HepG2 (cell line): ENCODE data around the gene CDH23. TPM values are rescaled to one million over a fixed set of nuclear protein-coding genes. Genes with fewer than 3 reads are reported as not detected.
A peak's percentile ranks its signal among the peaks of the same experiment; 100 is the strongest.

Experiments used
- AGO1 ChIP-seq: fragments of 200-400 bp; formaldehyde crosslinking; IDR thresholded peaks from 2 replicates; pipeline ENCODE4 v1.6.1; 2017; ENCODE audit warnings: mild to moderate bottlenecking, low read depth, low read length, moderate library complexity; ENCODE audit not compliant: poor library complexity, severe bottlenecking
- CBX5 ChIP-seq: sonication (generic); formaldehyde crosslinking; IDR thresholded peaks from 2 replicates; pipeline ENCODE4 v1.4.0; 2020; ENCODE audit warnings: missing genetic modification reagents, borderline replicate concordance
- CHD4 ChIP-seq: fragments of 200-600 bp; sonication (generic); IDR thresholded peaks from 2 replicates; pipeline ENCODE4 v1.7.0; 2017; ENCODE audit warnings: mild to moderate bottlenecking, low read length, borderline replicate concordance
- EP300 ChIP-seq, 3 experiments: sonication (generic) in 1 of 3; formaldehyde crosslinking in 1 of 3; IDR thresholded peaks; 2 replicates each; pipeline versions ENCODE4 v1.5.1 to v1.6.1; 2011 to 2020; ENCODE audit warnings: low read depth in 2 of 3, low read length in 2 of 3, borderline replicate concordance in 1 of 3, improper control_type of control experiment in 1 of 3, mild to moderate bottlenecking in 1 of 3, missing genetic modification reagents in 1 of 3, moderate library complexity in 1 of 3
- GLMP ChIP-seq: sonication (generic); formaldehyde crosslinking; IDR thresholded peaks from 2 replicates; pipeline ENCODE4 v1.9.0; 2021; ENCODE audit warnings: missing genetic modification reagents, mild to moderate bottlenecking, borderline replicate concordance
- HOXA7 ChIP-seq: sonication (generic); formaldehyde crosslinking; IDR thresholded peaks from 2 replicates; pipeline ENCODE4 v1.8.1; 2022; ENCODE audit warnings: mild to moderate bottlenecking, missing genetic modification reagents, moderate library complexity
- HOXD1 ChIP-seq: sonication (generic); formaldehyde crosslinking; IDR thresholded peaks from 2 replicates; pipeline ENCODE4 v1.5.0; 2020; ENCODE audit warnings: missing genetic modification reagents
- KLF16 ChIP-seq, 2 experiments: sonication (generic) in 1 of 2; formaldehyde crosslinking in 1 of 2; IDR thresholded peaks; 2 replicates each; pipeline versions ENCODE4 v1.6.1 to v1.8.0; 2016 to 2023; ENCODE audit warnings: missing genetic modification reagents in 2 of 2, missing compliant biosample characterization in 1 of 2
- LBX2 ChIP-seq: sonication (generic); formaldehyde crosslinking; IDR thresholded peaks from 2 replicates; pipeline ENCODE4 v1.5.0; 2020; ENCODE audit warnings: missing genetic modification reagents, mild to moderate bottlenecking, borderline replicate concordance
- LCORL ChIP-seq, 2 experiments: fragments of 450-650 bp in 1 of 2; sonication (generic) in 1 of 2; formaldehyde crosslinking in 1 of 2; IDR thresholded peaks; 2 replicates each; pipeline versions ENCODE4 v1.5.0 to v1.6.1; 2017 to 2020; ENCODE audit warnings: antibody characterized with exemption in 1 of 2, missing genetic modification reagents in 1 of 2
- NFATC3 ChIP-seq: sonication (generic); formaldehyde crosslinking; IDR thresholded peaks from 2 replicates; pipeline ENCODE4 v1.5.1; 2020; ENCODE audit warnings: mild to moderate bottlenecking, missing genetic modification reagents
- NFIC ChIP-seq: IDR thresholded peaks from 2 replicates; pipeline ENCODE4 v1.6.1; 2012; ENCODE audit warnings: mild to moderate bottlenecking, low read length, inconsistent platforms
- PAWR ChIP-seq: sonication (generic); formaldehyde crosslinking; IDR thresholded peaks from 2 replicates; pipeline ENCODE4 v1.4.0; 2020; ENCODE audit warnings: missing genetic modification reagents, mild to moderate bottlenecking, borderline replicate concordance
- PLRG1 ChIP-seq: fragments of 450-650 bp; conservative IDR thresholded peaks from 2 replicates; pipeline ENCODE4 v1.6.1; 2016
- PLSCR1 ChIP-seq: sonication (generic); formaldehyde crosslinking; IDR thresholded peaks from 2 replicates; pipeline ENCODE4 v1.5.0; 2020; ENCODE audit warnings: missing genetic modification reagents, mild to moderate bottlenecking, borderline replicate concordance
- RBM39 ChIP-seq: fragments of 200-400 bp; formaldehyde crosslinking; IDR thresholded peaks from one replicate; pipeline ENCODE4 v1.6.1; 2018; ENCODE audit warnings: antibody characterized with exemption, mild to moderate bottlenecking, low read depth, low read length; ENCODE audit not compliant: poor library complexity, severe bottlenecking
- SOX6 ChIP-seq, 2 experiments: fragments of 450-650 bp in 1 of 2; sonication (generic) in 1 of 2; formaldehyde crosslinking in 1 of 2; IDR thresholded peaks; 2 replicates each; pipeline versions ENCODE4 v1.4.0 to v1.6.1; 2017 to 2020; ENCODE audit warnings: antibody characterized with exemption in 1 of 2, mild to moderate bottlenecking in 1 of 2, missing genetic modification reagents in 1 of 2
- SRSF9 ChIP-seq: fragments of 200-400 bp; formaldehyde crosslinking; IDR thresholded peaks from 2 replicates; pipeline ENCODE4 v1.6.1; 2018; ENCODE audit warnings: borderline replicate concordance, mild to moderate bottlenecking, low read depth, low read length; ENCODE audit not compliant: insufficient read depth, poor library complexity, severe bottlenecking
- YEATS2 ChIP-seq: sonication (generic); formaldehyde crosslinking; IDR thresholded peaks from 2 replicates; pipeline ENCODE4 v1.4.0; 2020; ENCODE audit warnings: missing genetic modification reagents, borderline replicate concordance
- ZBTB1 ChIP-seq: sonication (generic); formaldehyde crosslinking; IDR thresholded peaks from 2 replicates; pipeline ENCODE4 v1.4.0; 2020; ENCODE audit warnings: missing genetic modification reagents, borderline replicate concordance
- ZBTB39 ChIP-seq: sonication (generic); formaldehyde crosslinking; IDR thresholded peaks from 2 replicates; pipeline ENCODE4 v1.5.0; 2020; ENCODE audit warnings: missing genetic modification reagents
- ZNF232 ChIP-seq: sonication (generic); formaldehyde crosslinking; IDR thresholded peaks from 2 replicates; pipeline ENCODE4 v1.4.0; 2020; ENCODE audit warnings: missing genetic modification reagents, borderline replicate concordance
- ZNF572 ChIP-seq: sonication (generic); formaldehyde crosslinking; IDR thresholded peaks from 2 replicates; pipeline ENCODE4 v1.5.1; 2020; ENCODE audit warnings: mild to moderate bottlenecking, missing genetic modification reagents
- polyA plus RNA-seq, 8 experiments: library from polyadenylated mRNA; depleted of rRNA in 3 of 8; stranded (reverse) in 7 of 8; unstranded in 1 of 8; fragments of >200 nt; fragmentation: Illumina TruSeq in 4 of 8; extraction: Trizol in 4 of 8; gene quantifications; 2 replicates each; pipeline versions ENCODE4 v1.2.1 to v1.2.3, GENCODE V29; 2011 to 2016; ENCODE audit warnings: low read depth in 4 of 8, missing spikeins in 1 of 8, mixed read lengths in 1 of 8; ENCODE audit not compliant: insufficient read depth in 1 of 8
- total RNA-seq, 5 experiments: library from RNA; depleted of rRNA; stranded (reverse); fragments of >200 nt; fragmentation: Illumina TruSeq; extraction: Trizol; gene quantifications; 2 replicates each; pipeline ENCODE4 v1.2.3, GENCODE V29; 2016; ENCODE audit warnings: low read depth in 1 of 5

CDH23 gene
- total and polyA plus RNA-seq, 2 of the 13 experiments (the other 11 are each of a cell fraction or from before 2014, with no cell fraction given), result 0.13 TPM; not detected in 1

- TF ChIP-seq ZBTB39 (CRISPR knock-in tag), result no peak
- TF ChIP-seq GLMP (CRISPR knock-in tag), result no peak
- TF ChIP-seq SRSF9, result no peak
- no peak for TF ChIP-seq AGO1
- no peak for TF ChIP-seq ZNF572 (CRISPR knock-in tag)
- no peak for TF ChIP-seq NFATC3
- no peak for TF ChIP-seq PLSCR1 (CRISPR knock-in tag)
- 0 out of 2 replicates have a peak, but pooled peaks have one; percentile 34 for TF ChIP-seq PAWR (CRISPR knock-in tag)
- no peak for TF ChIP-seq HOXD1 (CRISPR knock-in tag)
- no peak for TF ChIP-seq CHD4
- TF ChIP-seq ZNF232 (CRISPR knock-in tag), result no peak
- TF ChIP-seq SOX6 (IDR thresholded peaks at IDR 0.05), result no peak
- no peak; the same call in none of the 2 replicates for TF ChIP-seq SOX6 (CRISPR knock-in tag; IDR thresholded peaks at IDR 0.05)
- TF ChIP-seq YEATS2, result no peak
- no peak for TF ChIP-seq HOXA7
- TF ChIP-seq PLRG1, result no peak
- no peak for TF ChIP-seq NFIC
- no peak for TF ChIP-seq KLF16 (CRISPR knock-in tag; IDR thresholded peaks at IDR 0.05)
- TF ChIP-seq LBX2 (CRISPR knock-in tag), result no peak
- peak; percentile 4 for TF ChIP-seq RBM39
- no peak for TF ChIP-seq CBX5
- no peak for TF ChIP-seq LCORL (IDR thresholded peaks at IDR 0.05)
- TF ChIP-seq LCORL (CRISPR knock-in tag; IDR thresholded peaks at IDR 0.05), result no peak
- no peak; the same call in 1 of the 2 replicates for TF ChIP-seq ZBTB1 (CRISPR knock-in tag)
- TF ChIP-seq EP300 (IDR thresholded peaks at IDR 0.05; ENCODE audit: low read depth in 2 of 2, low read length in 2 of 2), result peak in 1 of 2 experiments; percentile 68; a peak in 3 of 4 replicates
- peak; percentile 46; the same call in 1 of the 2 replicates for TF ChIP-seq EP300 (CRISPR knock-in tag; IDR thresholded peaks at IDR 0.05; ENCODE audit: borderline replicate concordance)
Observed at GRCh38 chr10:71638822-71639719, 242.4 kb downstream of the CDH23 start (continued).
